RWPE2 (cell line): ENCODE data around the gene PPM1E.
"Not testable (repeated sequence)": the region's sequence is repeated elsewhere in the genome, so short reads cannot be mapped to it uniquely, and the experiment has no call there.

Source experiments
- ATAC-seq: fragments of 200-7000 bp; cut with Tn5 transposase; 3 replicates; pipeline ENCODE4 v1.9.1; 2021; ENCODE audit warnings: low read depth
- DNase-seq: peaks from one replicate; pipeline ENCODE4 v3.0.0-alpha.2; 2020; ENCODE audit warnings: low spot score
- H3K27ac ChIP-seq: fragments of 450-650 bp; 2 replicates; pipeline ENCODE4 v1.5.1; 2017; ENCODE audit warnings: mild to moderate bottlenecking; ENCODE audit not compliant: poor library complexity, severe bottlenecking
- H3K27me3 ChIP-seq: fragments of 250-450 bp; sonication (Bioruptor Pico); 2 replicates; pipeline ENCODE4 v1.5.1; 2021; ENCODE audit warnings: mild to moderate bottlenecking, moderate library complexity; ENCODE audit not compliant: insufficient read depth, poor library complexity, severe bottlenecking
- H3K36me3 ChIP-seq: fragments of 250-450 bp; sonication (Bioruptor Pico); 2 replicates; pipeline ENCODE4 v1.5.1; 2020; ENCODE audit warnings: low read depth, mild to moderate bottlenecking, moderate library complexity
- H3K4me1 ChIP-seq: fragments of 250-450 bp; sonication (Bioruptor Pico); 2 replicates; pipeline ENCODE4 v1.5.1; 2021; ENCODE audit warnings: mild to moderate bottlenecking, moderate library complexity; ENCODE audit not compliant: insufficient read depth, poor library complexity, severe bottlenecking
- H3K4me3 ChIP-seq: fragments of 250-450 bp; sonication (Bioruptor Pico); 2 replicates; pipeline ENCODE4 v1.5.1; 2021; ENCODE audit warnings: mild to moderate bottlenecking, moderate library complexity; ENCODE audit not compliant: severe bottlenecking
- H3K9me3 ChIP-seq: fragments of 250-450 bp; sonication (Bioruptor Pico); 2 replicates; pipeline ENCODE4 v1.5.1; 2021; ENCODE audit warnings: mild to moderate bottlenecking, moderate library complexity; ENCODE audit not compliant: severe bottlenecking
- TF ChIP-seq, protein P1 (sequence below): fragments of 450-650 bp; IDR thresholded peaks from one replicate; pipeline ENCODE4 v1.5.1; 2017; ENCODE audit warnings: mild to moderate bottlenecking, moderate library complexity; ENCODE audit not compliant: poor library complexity, severe bottlenecking

Gene PPM1E

DNA sequence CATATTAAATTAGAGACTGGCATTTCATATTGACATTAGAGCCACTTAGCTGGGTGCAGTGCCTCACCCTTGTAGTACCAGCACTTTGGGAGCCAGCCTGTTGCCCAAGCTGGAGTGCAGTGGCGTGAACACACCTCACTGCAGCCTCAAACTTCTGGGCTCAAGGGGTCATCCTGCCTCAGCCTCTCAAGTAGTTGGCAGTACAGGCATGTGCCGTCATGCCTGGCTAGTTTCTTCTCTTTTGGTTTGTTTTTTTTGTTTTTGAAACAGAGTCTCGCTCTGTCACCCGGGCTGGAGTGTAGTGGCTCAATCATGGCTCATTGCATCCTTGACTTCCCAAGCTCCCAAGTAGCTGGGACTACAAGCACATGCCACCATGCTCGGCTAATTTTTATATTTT is 8.7 kb downstream of the PPM1E start:
- no peak for DNase-seq
- Histone ChIP-seq H3K4me3 (no peak overlapping the region), H3K9me3 (no peaks in the 10 kb centered on the region), H3K27me3 (peaks cover 28% of the 10 kb centered on the region), H3K4me1 (no peaks in the 10 kb centered on the region), H3K36me3 (no peaks in the 10 kb centered on the region), H3K27ac (no peak overlapping the region)
- TF ChIP-seq, protein P1, sequence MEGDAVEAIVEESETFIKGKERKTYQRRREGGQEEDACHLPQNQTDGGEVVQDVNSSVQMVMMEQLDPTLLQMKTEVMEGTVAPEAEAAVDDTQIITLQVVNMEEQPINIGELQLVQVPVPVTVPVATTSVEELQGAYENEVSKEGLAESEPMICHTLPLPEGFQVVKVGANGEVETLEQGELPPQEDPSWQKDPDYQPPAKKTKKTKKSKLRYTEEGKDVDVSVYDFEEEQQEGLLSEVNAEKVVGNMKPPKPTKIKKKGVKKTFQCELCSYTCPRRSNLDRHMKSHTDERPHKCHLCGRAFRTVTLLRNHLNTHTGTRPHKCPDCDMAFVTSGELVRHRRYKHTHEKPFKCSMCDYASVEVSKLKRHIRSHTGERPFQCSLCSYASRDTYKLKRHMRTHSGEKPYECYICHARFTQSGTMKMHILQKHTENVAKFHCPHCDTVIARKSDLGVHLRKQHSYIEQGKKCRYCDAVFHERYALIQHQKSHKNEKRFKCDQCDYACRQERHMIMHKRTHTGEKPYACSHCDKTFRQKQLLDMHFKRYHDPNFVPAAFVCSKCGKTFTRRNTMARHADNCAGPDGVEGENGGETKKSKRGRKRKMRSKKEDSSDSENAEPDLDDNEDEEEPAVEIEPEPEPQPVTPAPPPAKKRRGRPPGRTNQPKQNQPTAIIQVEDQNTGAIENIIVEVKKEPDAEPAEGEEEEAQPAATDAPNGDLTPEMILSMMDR = no peak
- ATAC-seq = no peak

- not testable (repeated sequence) for H3K4me1 ChIP-seq, H3K4me3 ChIP-seq, DNase-seq, H3K27ac ChIP-seq, H3K9me3 ChIP-seq, H3K27me3 ChIP-seq, H3K36me3 ChIP-seq, ATAC-seq
These were observed 22.8 kb downstream of the PPM1E start for GRCh38 chr17:58778482-58778881.

DNA sequence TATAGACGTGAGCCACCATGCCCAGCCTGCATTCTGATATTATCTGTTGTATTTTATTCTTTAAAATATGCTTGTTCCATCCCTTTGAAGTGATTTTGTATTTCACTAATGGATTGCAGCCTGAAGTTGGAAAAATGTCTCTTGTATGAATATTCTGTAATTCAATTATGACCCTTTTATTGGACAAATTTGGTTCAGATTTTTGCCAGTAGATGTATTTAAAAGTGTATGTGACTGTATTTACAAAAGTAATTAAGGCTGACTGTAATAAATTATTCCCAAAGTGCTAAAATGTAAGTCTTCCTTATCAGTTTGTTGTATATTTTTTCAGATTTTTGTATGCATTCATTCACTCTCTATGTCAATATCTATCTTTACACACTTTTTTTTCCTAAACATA is 23.8 kb downstream of the PPM1E start:
- ATAC-seq = no peak
- no peak for DNase-seq
- H3K4me3 ChIP-seq = no peak overlapping the region
- TF ChIP-seq, protein P1 = no peak
- H3K4me1 ChIP-seq = no peaks in the 10 kb centered on the region
- H3K36me3 ChIP-seq = no peaks in the 10 kb centered on the region; the same call in 1 of the 2 replicates
- H3K27ac ChIP-seq = no peak overlapping the region
- H3K27me3 ChIP-seq = no peaks in the 10 kb centered on the region
- no peaks in the 10 kb centered on the region for H3K9me3 ChIP-seq

DNA sequence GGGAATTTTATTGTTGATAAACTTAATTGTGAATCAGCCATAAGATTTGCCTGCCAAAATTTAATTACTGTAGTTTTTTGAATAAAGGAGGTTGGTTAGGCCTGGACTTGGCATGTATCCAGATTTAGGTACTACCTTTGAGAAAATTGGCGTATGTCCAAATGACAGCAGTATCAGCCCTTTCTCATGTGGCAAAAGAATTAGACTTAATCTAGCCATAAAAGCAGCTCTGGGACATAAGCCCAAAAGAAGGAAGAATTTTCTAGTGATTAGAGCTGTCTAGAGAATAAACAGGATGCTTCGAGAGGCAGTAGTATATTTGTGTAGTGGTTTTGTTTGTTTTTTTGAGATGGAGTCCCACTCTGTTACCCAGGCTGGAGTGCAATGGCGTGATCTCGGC is 27.7 kb downstream of the PPM1E start:
- Histone ChIP-seq H3K36me3 (no peaks in the 10 kb centered on the region), H3K4me1 (peaks cover 16% of the 10 kb centered on the region), H3K9me3 (no peaks in the 10 kb centered on the region), H3K4me3 (no peak overlapping the region), H3K27me3 (no peaks in the 10 kb centered on the region), H3K27ac (no peak overlapping the region)
- ATAC-seq = no peak
- no peak for DNase-seq
- TF ChIP-seq, protein P1 = no peak

DNA sequence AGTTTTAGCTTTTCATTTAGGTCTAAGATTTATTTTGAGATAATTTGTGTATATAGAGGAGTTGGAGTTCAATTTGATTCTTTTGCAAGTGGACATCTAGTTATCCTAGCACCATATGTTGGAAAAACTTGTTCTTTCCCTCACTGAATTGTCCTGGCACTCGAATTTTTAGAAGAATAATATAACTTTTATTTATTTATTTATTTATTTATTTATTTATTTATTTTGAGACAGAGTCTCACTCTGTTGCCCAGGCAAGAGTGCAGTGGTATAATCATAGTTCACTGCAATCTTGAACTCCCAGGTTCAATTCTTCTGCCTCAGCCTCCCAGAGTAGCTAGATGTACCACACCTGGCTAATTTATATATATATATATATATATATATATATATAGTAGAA is 29.4 kb downstream of the PPM1E start:
- DNase-seq (no peak), ATAC-seq (no peak)
- no peak overlapping the region for H3K4me3 ChIP-seq
- H3K4me1 ChIP-seq = peaks cover 16% of the 10 kb centered on the region
- no peaks in the 10 kb centered on the region for H3K27me3 ChIP-seq
- H3K27ac ChIP-seq = no peak overlapping the region
- TF ChIP-seq, protein P1 = no peak
- no peaks in the 10 kb centered on the region for H3K36me3 ChIP-seq
- no peaks in the 10 kb centered on the region for H3K9me3 ChIP-seq
